ENCODE measurements around the gene SLC29A3. TPM values are rescaled to one million over a fixed set of nuclear protein-coding genes. Genes with fewer than 3 reads are reported as not detected.
A peak's percentile ranks its signal among the peaks of the same experiment; 100 is the strongest.

SLC29A3 gene
- total and polyA plus RNA-seq, 7 donors, result 0.64 to 2.2 (median 0.81) TPM

DNA sequence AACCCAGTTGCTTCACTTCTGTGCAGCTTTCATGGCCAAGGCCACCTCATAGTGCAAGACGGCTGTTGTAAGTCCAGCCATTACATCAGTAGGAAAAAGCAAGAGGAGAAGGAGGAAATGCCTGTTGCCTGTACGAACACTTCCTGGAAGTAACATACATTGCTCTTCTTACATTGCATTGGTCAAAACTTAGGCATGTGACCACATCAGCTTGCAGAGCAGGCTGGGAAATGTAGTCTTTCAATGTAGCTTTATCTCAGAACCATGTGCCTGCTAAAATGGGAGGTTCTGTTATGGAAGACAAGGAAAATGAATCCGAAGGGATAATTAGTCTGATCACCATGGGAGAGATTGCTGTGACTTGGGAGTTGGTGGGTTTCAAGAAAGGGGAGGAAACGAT, 4.3 kb downstream of the SLC29A3 start:
- no peak for ATAC-seq
- Histone ChIP-seq H3K4me1 (peaks cover 14% of the 10 kb centered on the region), H3K9me3 (no peaks in the 10 kb centered on the region), H3K27me3 (ENCODE audit: insufficient read depth in 3 of 3, low read length in 2 of 3) (no peaks in the 10 kb centered on the region), H3K4me3 (no peak overlapping the region), H3K27ac (no peak overlapping the region), H3K36me3 (ENCODE audit: insufficient read depth in 1 of 2, low read depth in 1 of 2) (peaks cover 0 to 18% of the 10 kb centered on the region in 2 donors)
- 88 to 90% (median 89%) methylated on average over 4 of the region's 4 CpGs for WGBS, 3 donors
- TF ChIP-seq, protein P1, sequence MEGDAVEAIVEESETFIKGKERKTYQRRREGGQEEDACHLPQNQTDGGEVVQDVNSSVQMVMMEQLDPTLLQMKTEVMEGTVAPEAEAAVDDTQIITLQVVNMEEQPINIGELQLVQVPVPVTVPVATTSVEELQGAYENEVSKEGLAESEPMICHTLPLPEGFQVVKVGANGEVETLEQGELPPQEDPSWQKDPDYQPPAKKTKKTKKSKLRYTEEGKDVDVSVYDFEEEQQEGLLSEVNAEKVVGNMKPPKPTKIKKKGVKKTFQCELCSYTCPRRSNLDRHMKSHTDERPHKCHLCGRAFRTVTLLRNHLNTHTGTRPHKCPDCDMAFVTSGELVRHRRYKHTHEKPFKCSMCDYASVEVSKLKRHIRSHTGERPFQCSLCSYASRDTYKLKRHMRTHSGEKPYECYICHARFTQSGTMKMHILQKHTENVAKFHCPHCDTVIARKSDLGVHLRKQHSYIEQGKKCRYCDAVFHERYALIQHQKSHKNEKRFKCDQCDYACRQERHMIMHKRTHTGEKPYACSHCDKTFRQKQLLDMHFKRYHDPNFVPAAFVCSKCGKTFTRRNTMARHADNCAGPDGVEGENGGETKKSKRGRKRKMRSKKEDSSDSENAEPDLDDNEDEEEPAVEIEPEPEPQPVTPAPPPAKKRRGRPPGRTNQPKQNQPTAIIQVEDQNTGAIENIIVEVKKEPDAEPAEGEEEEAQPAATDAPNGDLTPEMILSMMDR (IDR thresholded peaks at IDR 0.05), result no peak
- DNase-seq, result no peak
- intact Hi-C loops (cut with DNase I), result no loop called here

DNA sequence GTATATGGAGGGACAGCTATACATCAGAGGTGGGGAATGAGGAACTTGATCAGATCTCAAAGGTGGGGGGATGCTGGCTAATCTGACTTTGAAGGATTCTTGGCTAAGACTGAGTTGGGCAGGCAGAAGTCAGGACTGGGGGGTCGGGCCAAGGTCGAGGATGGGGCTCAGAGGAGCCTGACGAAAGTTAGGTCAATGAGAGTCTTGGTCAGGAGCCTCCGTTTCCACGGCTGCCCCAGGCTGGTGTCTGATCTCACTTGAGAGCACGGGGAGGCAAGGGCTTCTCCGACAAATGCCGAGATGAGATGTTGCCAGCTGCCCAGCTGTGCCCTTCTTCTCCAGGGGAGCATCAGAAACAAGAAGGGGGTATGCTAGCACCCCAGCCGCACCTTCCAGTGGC, 5.7 kb downstream of the SLC29A3 start:
- H3K4me3 ChIP-seq, result no peak overlapping the region
- intact Hi-C loops (cut with DNase I), result loop anchor here in 1 of 2 donors (5.0 kb wide), 1 partner anchor 48 kb away; no protein-coding TSS in a partner anchor
- peaks cover 0 to 18% of the 10 kb centered on the region in 2 donors for H3K36me3 ChIP-seq (ENCODE audit: insufficient read depth in 1 of 2, low read depth in 1 of 2)
- no peak for DNase-seq
- peaks cover 9% of the 10 kb centered on the region for H3K4me1 ChIP-seq
- H3K27ac ChIP-seq, result no peak overlapping the region
- no peak for ATAC-seq
- no peaks in the 10 kb centered on the region for H3K27me3 ChIP-seq (ENCODE audit: insufficient read depth in 3 of 3, low read length in 2 of 3)
- TF ChIP-seq, protein P1 (IDR thresholded peaks at IDR 0.05), result no peak
- 86 to 92% (median 87%) methylated on average over 9 of the region's 9 CpGs for WGBS, 3 donors
- no peaks in the 10 kb centered on the region for H3K9me3 ChIP-seq

DNA sequence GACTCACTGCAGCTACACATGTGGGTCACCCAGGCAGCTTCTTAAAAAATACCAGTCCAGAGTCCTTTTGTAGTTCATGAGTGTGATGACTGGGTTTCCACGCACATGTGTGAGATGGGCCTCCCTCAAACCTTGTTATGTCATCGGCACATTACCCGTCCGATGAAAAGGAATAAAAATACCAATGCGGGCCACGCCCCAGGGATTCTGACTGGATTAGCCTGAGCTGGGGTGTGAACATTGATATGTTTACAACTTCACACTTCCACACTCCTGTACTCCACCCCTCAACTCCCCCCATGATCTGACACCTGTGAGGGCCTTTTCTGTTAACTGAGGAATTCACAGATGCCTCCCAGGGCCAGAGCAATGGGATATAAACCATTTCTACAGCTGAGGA, 6.2 kb downstream of the SLC29A3 start:
- ATAC-seq (no peak), DNase-seq (no peak)
- Histone ChIP-seq H3K9me3 (no peaks in the 10 kb centered on the region), H3K4me3 (no peak overlapping the region), H3K27me3 (ENCODE audit: insufficient read depth in 3 of 3, low read length in 2 of 3) (no peaks in the 10 kb centered on the region), H3K36me3 (ENCODE audit: insufficient read depth in 1 of 2, low read depth in 1 of 2) (peaks cover 0 to 18% of the 10 kb centered on the region in 2 donors), H3K27ac (no peak overlapping the region), H3K4me1 (peaks cover 4% of the 10 kb centered on the region)
- intact Hi-C loops (cut with DNase I), result loop anchor here in 1 of 2 donors (5.0 kb wide), 1 partner anchor 47 kb away; no protein-coding TSS in a partner anchor
- TF ChIP-seq, protein P1 (IDR thresholded peaks at IDR 0.05), result no peak
- WGBS, 3 donors, result 90 to 94% (median 91%) methylated on average over 6 of the region's 6 CpGs

DNA sequence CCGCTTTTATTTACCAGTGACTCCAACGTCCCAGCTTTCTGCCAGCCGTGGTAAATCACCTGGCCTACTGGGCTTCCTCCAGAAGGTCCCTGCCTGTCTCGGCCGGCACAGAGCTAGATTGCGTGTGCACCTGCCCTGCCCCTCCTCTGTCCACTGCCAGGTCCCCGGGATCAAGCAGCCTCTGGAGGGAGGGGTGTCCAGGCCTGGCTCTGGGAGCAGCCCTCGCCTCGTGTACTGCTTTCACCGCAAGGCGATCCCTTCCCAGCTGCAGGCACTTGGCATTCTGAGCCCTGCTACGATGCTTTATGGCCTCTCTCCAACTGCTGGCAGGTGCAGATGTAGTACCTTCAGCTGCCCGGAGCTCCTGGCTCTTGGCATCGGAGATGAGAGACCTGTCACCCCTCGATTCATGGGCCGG, 7.4 kb downstream of the SLC29A3 start:
- DNase-seq, result no peak
- Histone ChIP-seq H3K4me1 (peaks cover 4% of the 10 kb centered on the region), H3K27me3 (ENCODE audit: insufficient read depth in 3 of 3, low read length in 2 of 3) (no peaks in the 10 kb centered on the region), H3K36me3 (ENCODE audit: insufficient read depth in 1 of 2, low read depth in 1 of 2) (peaks cover 0 to 18% of the 10 kb centered on the region in 2 donors), H3K4me3 (no peak overlapping the region), H3K9me3 (no peaks in the 10 kb centered on the region), H3K27ac (no peak overlapping the region)
- 25 to 45% (median 30%) methylated on average over 16 of the region's 16 CpGs for WGBS, 3 donors
- TF ChIP-seq, protein P1 (IDR thresholded peaks at IDR 0.05), result no peak
- intact Hi-C loops (cut with DNase I), result loop anchor here in 1 of 2 donors (5.0 kb wide), 1 partner anchor 46 kb away; no protein-coding TSS in a partner anchor
- ATAC-seq, result peak; percentile 57 to 87 (median 79)

Data from psoas muscle (tissue), 8 donors.